Upper lobe of left lung (tissue), 4 donors: ENCODE results near the gene ATP11A.

Experiments used
- EP300 ChIP-seq, 4 donors: sonication (generic); formaldehyde crosslinking; IDR thresholded peaks; one replicate each; pipeline ENCODE4 v1.5.1; 2017; ENCODE audit warnings: antibody characterized with exemption in 4 of 4, control low read depth in 2 of 4
- POLR2A ChIP-seq, 4 donors: fragments of 450-650 bp; IDR thresholded peaks; one replicate each; pipeline ENCODE4 v1.5.1; 2016 to 2017; ENCODE audit warnings: antibody characterized with exemption in 4 of 4, mild to moderate bottlenecking in 2 of 4
- TF ChIP-seq, protein P1 (sequence below), 6 experiments: fragments of 450-650 bp in 4 of 6; fragments of 200-600 bp in 2 of 6; sonication (generic) in 2 of 6; IDR thresholded peaks; one replicate each; pipeline ENCODE4 v1.5.1; 2016 to 2019; ENCODE audit warnings: antibody characterized with exemption in 6 of 6

DNA sequence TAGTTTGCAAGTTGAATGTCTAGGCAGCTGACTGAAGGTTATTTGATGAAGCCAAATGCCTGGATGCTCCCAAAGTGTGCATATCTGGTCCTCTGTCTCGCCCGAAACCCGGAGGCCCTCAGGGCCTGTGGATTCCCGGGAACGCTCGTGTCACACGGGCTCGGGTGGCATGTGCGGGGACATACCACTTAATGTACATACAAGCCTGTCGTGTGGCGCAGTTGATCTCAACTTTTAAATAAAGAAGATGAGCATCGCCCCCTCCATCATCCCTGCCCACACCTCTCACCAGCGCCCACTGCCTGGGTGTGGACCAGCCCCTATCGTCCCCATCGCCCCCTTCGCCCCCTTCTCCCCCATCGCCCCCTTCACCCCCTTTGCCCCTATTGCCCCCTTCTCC is 33.9 kb downstream of the ATP11A start:
- TF ChIP-seq, protein P1, sequence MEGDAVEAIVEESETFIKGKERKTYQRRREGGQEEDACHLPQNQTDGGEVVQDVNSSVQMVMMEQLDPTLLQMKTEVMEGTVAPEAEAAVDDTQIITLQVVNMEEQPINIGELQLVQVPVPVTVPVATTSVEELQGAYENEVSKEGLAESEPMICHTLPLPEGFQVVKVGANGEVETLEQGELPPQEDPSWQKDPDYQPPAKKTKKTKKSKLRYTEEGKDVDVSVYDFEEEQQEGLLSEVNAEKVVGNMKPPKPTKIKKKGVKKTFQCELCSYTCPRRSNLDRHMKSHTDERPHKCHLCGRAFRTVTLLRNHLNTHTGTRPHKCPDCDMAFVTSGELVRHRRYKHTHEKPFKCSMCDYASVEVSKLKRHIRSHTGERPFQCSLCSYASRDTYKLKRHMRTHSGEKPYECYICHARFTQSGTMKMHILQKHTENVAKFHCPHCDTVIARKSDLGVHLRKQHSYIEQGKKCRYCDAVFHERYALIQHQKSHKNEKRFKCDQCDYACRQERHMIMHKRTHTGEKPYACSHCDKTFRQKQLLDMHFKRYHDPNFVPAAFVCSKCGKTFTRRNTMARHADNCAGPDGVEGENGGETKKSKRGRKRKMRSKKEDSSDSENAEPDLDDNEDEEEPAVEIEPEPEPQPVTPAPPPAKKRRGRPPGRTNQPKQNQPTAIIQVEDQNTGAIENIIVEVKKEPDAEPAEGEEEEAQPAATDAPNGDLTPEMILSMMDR (IDR thresholded peaks at IDR 0.05) = no peak
- TF ChIP-seq EP300 (IDR thresholded peaks at IDR 0.05) = no peak
- TF ChIP-seq POLR2A (IDR thresholded peaks at IDR 0.05) = no peak
